ENCODE measurements around the gene VWF. TPM values are rescaled to one million over a fixed set of nuclear protein-coding genes. Genes with fewer than 3 reads are reported as not detected.
A peak's percentile ranks its signal among the peaks of the same experiment; 100 is the strongest.

Gene VWF
- polyA plus RNA-seq, 1 donor (not counting 4 experiments of a cell fraction or from before 2014, with no cell fraction given): 0.01 TPM

GRCh38 chr12:6072302-6072752 is 52.1 kb downstream of the VWF start:
- no peaks in the 10 kb centered on the region for H4K20me1 ChIP-seq (ENCODE audit: control insufficient read depth, extremely low read depth, insufficient read depth, low read length)
- no peaks in the 10 kb centered on the region for H3K36me3 ChIP-seq (ENCODE audit: control insufficient read depth in 2 of 2, extremely low read depth in 1 of 2, insufficient read depth in 2 of 2, low read length in 2 of 2)
- H3K9ac ChIP-seq (ENCODE audit: control insufficient read depth, extremely low read depth, insufficient read depth, low read length): no peak overlapping the region
- FAIRE-seq (peak; percentile 67), DNase-seq (ENCODE audit: low read depth, low spot score) (no peak)
- H3K4me2 ChIP-seq (ENCODE audit: control insufficient read depth, extremely low read depth, insufficient read depth, low read depth, low read length): no peak overlapping the region
- no peaks in the 10 kb centered on the region for H3K9me1 ChIP-seq (ENCODE audit: control insufficient read depth, extremely low read depth, insufficient read depth, low read length)
- H3K4me1 ChIP-seq (ENCODE audit: control insufficient read depth, extremely low read depth, insufficient read depth, low read length): no peaks in the 10 kb centered on the region
- peaks cover 4% of the 10 kb centered on the region for H3K27me3 ChIP-seq (ENCODE audit: control insufficient read depth, extremely low read depth, insufficient read depth, low read length)
- H3K27ac ChIP-seq (ENCODE audit: control insufficient read depth, insufficient read depth, low read length): no peak overlapping the region
- H2AFZ ChIP-seq (ENCODE audit: control insufficient read depth, low read length): no peak overlapping the region
- dilution Hi-C loops (cut with MboI; ENCODE audit: extremely low pct_ligation_motif_present, low sequenced_read_pairs): no loop called here
- no peaks in the 10 kb centered on the region for H3K9me3 ChIP-seq (ENCODE audit: control insufficient read depth, low read depth, low read length)
- peak; percentile 22 to 56 (median 33) for TF ChIP-seq CTCF (optimal IDR thresholded peaks at IDR 0.05 in 1 of 3, IDR thresholded peaks at IDR 0.05 in 1 of 3, conservative IDR thresholded peaks at IDR 0.05 in 1 of 3; ENCODE audit: extremely low read depth in 1 of 3, insufficient read depth in 2 of 3, low read length in 3 of 3)
- TF ChIP-seq EZH2 (IDR thresholded peaks at IDR 0.05; ENCODE audit: low read length): no peak
- no peaks in the 10 kb centered on the region for H3K79me2 ChIP-seq (ENCODE audit: control insufficient read depth, insufficient read depth, low read length)
- no peak overlapping the region for H3K4me3 ChIP-seq (ENCODE audit: control insufficient read depth in 2 of 3, extremely low read depth in 1 of 3, insufficient read depth in 2 of 3, low read depth in 1 of 3, low read length in 3 of 3)

- H3K27me3 ChIP-seq (ENCODE audit: control insufficient read depth, extremely low read depth, insufficient read depth, low read length): peaks cover 4% of the 10 kb centered on the region
- TF ChIP-seq CTCF (optimal IDR thresholded peaks at IDR 0.05 in 1 of 3, IDR thresholded peaks at IDR 0.05 in 1 of 3, conservative IDR thresholded peaks at IDR 0.05 in 1 of 3; ENCODE audit: extremely low read depth in 1 of 3, insufficient read depth in 2 of 3, low read length in 3 of 3) (no peak), EZH2 (IDR thresholded peaks at IDR 0.05; ENCODE audit: low read length) (no peak)
- no peak overlapping the region for H3K4me3 ChIP-seq (ENCODE audit: control insufficient read depth in 2 of 3, extremely low read depth in 1 of 3, insufficient read depth in 2 of 3, low read depth in 1 of 3, low read length in 3 of 3)
- H4K20me1 ChIP-seq (ENCODE audit: control insufficient read depth, extremely low read depth, insufficient read depth, low read length): no peaks in the 10 kb centered on the region
- no peaks in the 10 kb centered on the region for H3K4me1 ChIP-seq (ENCODE audit: control insufficient read depth, extremely low read depth, insufficient read depth, low read length)
- no peak overlapping the region for H3K9ac ChIP-seq (ENCODE audit: control insufficient read depth, extremely low read depth, insufficient read depth, low read length)
- dilution Hi-C loops (cut with MboI; ENCODE audit: extremely low pct_ligation_motif_present, low sequenced_read_pairs): no loop called here
- DNase-seq (ENCODE audit: low read depth, low spot score) (no peak), FAIRE-seq (no peak)
- no peak overlapping the region for H3K27ac ChIP-seq (ENCODE audit: control insufficient read depth, insufficient read depth, low read length)
- no peaks in the 10 kb centered on the region for H3K36me3 ChIP-seq (ENCODE audit: control insufficient read depth in 2 of 2, extremely low read depth in 1 of 2, insufficient read depth in 2 of 2, low read length in 2 of 2)
- H3K79me2 ChIP-seq (ENCODE audit: control insufficient read depth, insufficient read depth, low read length): no peaks in the 10 kb centered on the region
- H3K9me1 ChIP-seq (ENCODE audit: control insufficient read depth, extremely low read depth, insufficient read depth, low read length): no peaks in the 10 kb centered on the region
- no peak overlapping the region for H3K4me2 ChIP-seq (ENCODE audit: control insufficient read depth, extremely low read depth, insufficient read depth, low read depth, low read length)
- no peaks in the 10 kb centered on the region for H3K9me3 ChIP-seq (ENCODE audit: control insufficient read depth, low read depth, low read length)
- H2AFZ ChIP-seq (ENCODE audit: control insufficient read depth, low read length): no peak overlapping the region
Measured at GRCh38 chr12:6071589-6071988, 52.9 kb downstream of the VWF start.
